Cardiac septum (tissue), 1 donor: ENCODE measurements around the gene DACT3. TPM values are rescaled to one million over a fixed set of nuclear protein-coding genes. Genes with fewer than 3 reads are reported as not detected.
"Not testable (repeated sequence)": the region's sequence is repeated elsewhere in the genome, so short reads cannot be mapped to it uniquely, and the experiment has no call there.

Experiments used
- DNase-seq: peaks from one replicate; pipeline ENCODE4 v3.0.0-alpha.2; 2020; ENCODE audit warnings: low spot score
- intact Hi-C: fragments of 100-400 bp; cut with DNase I; formaldehyde crosslinking; loops from one replicate; pipeline ENCODE4 v1.14.0; 2022
- total RNA-seq: library from RNA; stranded (reverse); fragmentation: NEBNext Ultra II Directional; extraction: Animal tissue kit (Norgen Biotek cat#: 25700); gene quantifications from one replicate; pipeline ENCODE4 v1.2.1, GENCODE V29; 2021
- donor health status: DM: no; HTN: no; CAD: no.

The DACT3 gene
- total RNA-seq, 1 donor from 2014 or later, result 23.8 TPM

- DNase-seq, result no peak
- intact Hi-C loops, result no loop called here
These were observed 24.8 kb downstream of the DACT3 start, which contains the start of gene GNG8 for GRCh38 chr19:46635920-46636761. Gene GNG8, minus strand, starts transcription at chr19:46636202. Its CDS starts 1,520 bp downstream, at chr19:46634682.

GRCh38 chr19:46634656-46635218 lies 26.2 kb downstream of the DACT3 start:
- no peak for DNase-seq
- intact Hi-C loops, result no loop called here

- DNase-seq, result peak; percentile 90
- intact Hi-C loops, result no loop called here
These were observed 26.8 kb downstream of the DACT3 start for GRCh38 chr19:46634045-46634655.

- no peak for DNase-seq
- intact Hi-C loops, result no loop called here
These were observed 27.9 kb downstream of the DACT3 start for GRCh38 chr19:46633130-46633529.

GRCh38 chr19:46631481-46631880 lies 29.5 kb downstream of the DACT3 start:
- DNase-seq, result no peak

GRCh38 chr19:46630586-46631205 lies 30.3 kb downstream of the DACT3 start:
- no peak for DNase-seq
- intact Hi-C loops, result no loop called here

More at GRCh38 chr19:46631481-46631880, 29.5 kb downstream of the DACT3 start:
- intact Hi-C loops, result no loop called here

GRCh38 chr19:46629546-46630025 lies 31.4 kb downstream of the DACT3 start:
- intact Hi-C loops, result no loop called here
- DNase-seq, result no peak

GRCh38 chr19:46628970-46629369 lies 32.0 kb downstream of the DACT3 start:
- DNase-seq, intact Hi-C loops: not testable (repeated sequence)

GRCh38 chr19:46626446-46626845 lies 34.5 kb downstream of the DACT3 start:
- intact Hi-C loops, result no loop called here
- DNase-seq, result no peak

GRCh38 chr19:46625731-46626130 lies 35.3 kb downstream of the DACT3 start:
- DNase-seq, result no peak
- intact Hi-C loops, result no loop called here

- peak; percentile 84 for DNase-seq
- intact Hi-C loops, result no loop called here
These were observed 35.9 kb downstream of the DACT3 start, which contains the start of gene PTGIR for GRCh38 chr19:46624958-46625661. Gene PTGIR, minus strand, starts transcription at chr19:46625089. Its CDS starts 864 bp downstream, at chr19:46624225.

- intact Hi-C loops, result no loop called here
- no peak for DNase-seq
These were observed 37.0 kb downstream of the DACT3 start for GRCh38 chr19:46623915-46624502.

GRCh38 chr19:46622118-46622446 lies 38.9 kb downstream of the DACT3 start:
- DNase-seq, result no peak
- intact Hi-C loops, result no loop called here

- no peak for DNase-seq
- intact Hi-C loops, result no loop called here
These were observed 39.5 kb downstream of the DACT3 start for GRCh38 chr19:46621191-46622117.

- no peak for DNase-seq
- intact Hi-C loops, result no loop called here
These were observed 40.3 kb downstream of the DACT3 start for GRCh38 chr19:46620716-46621115.

GRCh38 chr19:46620267-46620666 lies 40.7 kb downstream of the DACT3 start:
- no peak for DNase-seq
- intact Hi-C loops, result no loop called here

- no peak for DNase-seq
- intact Hi-C loops, result no loop called here
These were observed 42.2 kb downstream of the DACT3 start for GRCh38 chr19:46618670-46619231.

GRCh38 chr19:46617601-46618000 lies 43.4 kb downstream of the DACT3 start:
- no peak for DNase-seq
- intact Hi-C loops, result no loop called here
